ENCODE data around the gene ATXN3L.

Gene ATXN3L

GRCh38 chrX:13334491-13334890 is 14.6 kb upstream of the ATXN3L start:
- no peak overlapping the region for H3K4me2 ChIP-seq (ENCODE audit: low read depth, low read length, poor library complexity, severe bottlenecking)
- H3K9me3 ChIP-seq (ENCODE audit: insufficient read depth, low read depth, low read length): no peaks in the 10 kb centered on the region
- H3K4me3 ChIP-seq (ENCODE audit: low read length, poor library complexity, severe bottlenecking): no peak overlapping the region
- no peak overlapping the region for H2AFZ ChIP-seq (ENCODE audit: low read length)
- H3K79me2 ChIP-seq (ENCODE audit: insufficient read depth, low read length): no peaks in the 10 kb centered on the region
- no peak overlapping the region for H3K9ac ChIP-seq (ENCODE audit: low read depth, low read length, poor library complexity, severe bottlenecking)
- H4K20me1 ChIP-seq (ENCODE audit: insufficient read depth, low read length, poor library complexity, severe bottlenecking): no peaks in the 10 kb centered on the region
- no peaks in the 10 kb centered on the region for H3F3A ChIP-seq (ENCODE audit: low read depth)
- H3K36me3 ChIP-seq (ENCODE audit: insufficient read depth, low read length): no peaks in the 10 kb centered on the region
- H3K27me3 ChIP-seq (ENCODE audit: insufficient read depth, low read length, poor library complexity, severe bottlenecking): no peaks in the 10 kb centered on the region
- H3K9me2 ChIP-seq (replicated peaks; ENCODE audit: low read depth, low read length): no peaks in the 10 kb centered on the region
- H3K4me1 ChIP-seq (ENCODE audit: insufficient read depth, low read length, poor library complexity, severe bottlenecking): no peaks in the 10 kb centered on the region
- TF ChIP-seq EZH2phosphoT487 (IDR thresholded peaks at IDR 0.05; ENCODE audit: borderline replicate concordance) (no peak), CTCF (conservative IDR thresholded peaks at IDR 0.05; ENCODE audit: low read length) (no peak)

GRCh38 chrX:13330446-13330845 is 10.6 kb upstream of the ATXN3L start:
- no peaks in the 10 kb centered on the region for H3K4me1 ChIP-seq (ENCODE audit: insufficient read depth, low read length, poor library complexity, severe bottlenecking)
- H3K4me2 ChIP-seq (ENCODE audit: low read depth, low read length, poor library complexity, severe bottlenecking): no peak overlapping the region
- no peaks in the 10 kb centered on the region for H3K36me3 ChIP-seq (ENCODE audit: insufficient read depth, low read length)
- TF ChIP-seq CTCF (conservative IDR thresholded peaks at IDR 0.05; ENCODE audit: low read length) (no peak), EZH2phosphoT487 (IDR thresholded peaks at IDR 0.05; ENCODE audit: borderline replicate concordance) (no peak)
- H3K9ac ChIP-seq (ENCODE audit: low read depth, low read length, poor library complexity, severe bottlenecking): no peak overlapping the region
- H4K20me1 ChIP-seq (ENCODE audit: insufficient read depth, low read length, poor library complexity, severe bottlenecking): no peaks in the 10 kb centered on the region
- no peaks in the 10 kb centered on the region for H3K27me3 ChIP-seq (ENCODE audit: insufficient read depth, low read length, poor library complexity, severe bottlenecking)
- no peak overlapping the region for H2AFZ ChIP-seq (ENCODE audit: low read length)
- H3K9me3 ChIP-seq (ENCODE audit: insufficient read depth, low read depth, low read length): no peaks in the 10 kb centered on the region
- H3K4me3 ChIP-seq (ENCODE audit: low read length, poor library complexity, severe bottlenecking): no peak overlapping the region
- H3K79me2 ChIP-seq (ENCODE audit: insufficient read depth, low read length): no peaks in the 10 kb centered on the region
- no peaks in the 10 kb centered on the region for H3F3A ChIP-seq (ENCODE audit: low read depth)
- H3K9me2 ChIP-seq (replicated peaks; ENCODE audit: low read depth, low read length): no peaks in the 10 kb centered on the region

GRCh38 chrX:13327666-13328065 is 7.8 kb upstream of the ATXN3L start:
- no peaks in the 10 kb centered on the region for H3K9me3 ChIP-seq (ENCODE audit: insufficient read depth, low read depth, low read length)
- H2AFZ ChIP-seq (ENCODE audit: low read length): no peak overlapping the region
- H4K20me1 ChIP-seq (ENCODE audit: insufficient read depth, low read length, poor library complexity, severe bottlenecking): no peaks in the 10 kb centered on the region
- H3K4me1 ChIP-seq (ENCODE audit: insufficient read depth, low read length, poor library complexity, severe bottlenecking): no peaks in the 10 kb centered on the region
- H3K4me3 ChIP-seq (ENCODE audit: low read length, poor library complexity, severe bottlenecking): no peak overlapping the region
- H3K36me3 ChIP-seq (ENCODE audit: insufficient read depth, low read length): no peaks in the 10 kb centered on the region
- H3K79me2 ChIP-seq (ENCODE audit: insufficient read depth, low read length): no peaks in the 10 kb centered on the region
- no peaks in the 10 kb centered on the region for H3K9me2 ChIP-seq (replicated peaks; ENCODE audit: low read depth, low read length)
- no peak overlapping the region for H3K9ac ChIP-seq (ENCODE audit: low read depth, low read length, poor library complexity, severe bottlenecking)
- TF ChIP-seq EZH2phosphoT487 (IDR thresholded peaks at IDR 0.05; ENCODE audit: borderline replicate concordance) (no peak), CTCF (conservative IDR thresholded peaks at IDR 0.05; ENCODE audit: low read length) (no peak)
- no peaks in the 10 kb centered on the region for H3K27me3 ChIP-seq (ENCODE audit: insufficient read depth, low read length, poor library complexity, severe bottlenecking)
- H3K4me2 ChIP-seq (ENCODE audit: low read depth, low read length, poor library complexity, severe bottlenecking): no peak overlapping the region
- H3F3A ChIP-seq (ENCODE audit: low read depth): no peaks in the 10 kb centered on the region
